Subcutaneous abdominal adipose tissue (tissue), 5 donors: ENCODE results near the gene MEOX2.

ENCODE experiments used
- H3K27ac ChIP-seq: one replicate; pipeline ENCODE4 v1.7.0; 2013; ENCODE audit warnings: low read depth, mild to moderate bottlenecking, inconsistent platforms, low read length, moderate library complexity
- H3K27me3 ChIP-seq, 5 donors: one replicate each; pipeline ENCODE4 v1.7.0; 2013; ENCODE audit warnings: low read length in 5 of 5, inconsistent platforms in 1 of 5; ENCODE audit not compliant: control insufficient read depth in 5 of 5, insufficient read depth in 4 of 5
- H3K36me3 ChIP-seq, 5 donors: one replicate each; pipeline ENCODE4 v1.7.0; 2013; ENCODE audit warnings: low read length in 5 of 5; ENCODE audit not compliant: control insufficient read depth in 5 of 5, insufficient read depth in 5 of 5
- H3K4me1 ChIP-seq, 5 donors: one replicate each; pipeline ENCODE4 v1.7.0; 2013; ENCODE audit warnings: low read length in 5 of 5, mild to moderate bottlenecking in 3 of 5, moderate library complexity in 1 of 5; ENCODE audit not compliant: control insufficient read depth in 5 of 5, insufficient read depth in 5 of 5
- H3K4me3 ChIP-seq, 5 donors: one replicate each; pipeline ENCODE4 v1.7.0; 2013; ENCODE audit warnings: low read length in 5 of 5, low read depth in 1 of 5
- H3K9ac ChIP-seq, 5 donors: one replicate each; pipeline ENCODE4 v1.7.0; 2013; ENCODE audit warnings: low read length in 5 of 5, mild to moderate bottlenecking in 4 of 5, moderate library complexity in 3 of 5
- H3K9me3 ChIP-seq, 5 donors: one replicate each; pipeline ENCODE4 v1.7.0; 2013; ENCODE audit warnings: low read length in 5 of 5; ENCODE audit not compliant: control insufficient read depth in 5 of 5
- donor health status: healthy.
- donor health status: healthy.
- donor health status: healthy.
- donor health status: healthy.
- donor health status: healthy.

Gene MEOX2

DNA sequence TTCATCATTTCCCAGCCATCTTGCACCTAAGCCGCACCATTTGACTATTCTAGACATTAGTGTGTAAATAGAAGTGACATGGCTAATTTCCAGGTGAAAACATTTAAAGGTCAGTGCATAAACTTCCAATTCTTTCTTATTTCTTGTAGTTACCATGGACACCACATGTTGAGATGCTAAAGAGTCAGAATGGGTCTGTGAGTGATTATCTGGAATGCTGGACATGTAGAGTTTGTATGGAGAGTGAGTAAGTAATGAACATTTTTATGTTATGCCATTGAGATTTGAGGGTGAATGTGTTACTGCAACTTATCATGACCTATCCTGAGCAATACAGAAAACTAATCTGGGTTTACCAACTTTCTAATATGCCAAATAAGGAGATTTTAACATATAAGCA, 60.4 kb downstream of the MEOX2 start:
- Histone ChIP-seq H3K4me1 (peaks cover 0 to 14% (median 0%) of the 10 kb centered on the region in 5 donors), H3K4me3 (no peak overlapping the region)

GRCh38 chr7:15625466-15625865, 61.0 kb downstream of the MEOX2 start:
- peaks cover 0 to 17% (median 0%) of the 10 kb centered on the region in 5 donors for H3K4me1 ChIP-seq
- H3K4me3 ChIP-seq: no peak overlapping the region
- H3K27ac ChIP-seq: no peak overlapping the region
- peaks cover 0 to 15% (median 0%) of the 10 kb centered on the region in 5 donors for H3K36me3 ChIP-seq
- H3K9ac ChIP-seq: no peak overlapping the region
- no peaks in the 10 kb centered on the region for H3K27me3 ChIP-seq
- no peaks in the 10 kb centered on the region for H3K9me3 ChIP-seq

More for the DNA sequence above, 60.4 kb downstream of the MEOX2 start:
- peaks cover 0 to 15% (median 0%) of the 10 kb centered on the region in 5 donors for H3K36me3 ChIP-seq
- no peaks in the 10 kb centered on the region for H3K27me3 ChIP-seq
- no peaks in the 10 kb centered on the region for H3K9me3 ChIP-seq
- no peak overlapping the region for H3K27ac ChIP-seq
- H3K9ac ChIP-seq: no peak overlapping the region

DNA sequence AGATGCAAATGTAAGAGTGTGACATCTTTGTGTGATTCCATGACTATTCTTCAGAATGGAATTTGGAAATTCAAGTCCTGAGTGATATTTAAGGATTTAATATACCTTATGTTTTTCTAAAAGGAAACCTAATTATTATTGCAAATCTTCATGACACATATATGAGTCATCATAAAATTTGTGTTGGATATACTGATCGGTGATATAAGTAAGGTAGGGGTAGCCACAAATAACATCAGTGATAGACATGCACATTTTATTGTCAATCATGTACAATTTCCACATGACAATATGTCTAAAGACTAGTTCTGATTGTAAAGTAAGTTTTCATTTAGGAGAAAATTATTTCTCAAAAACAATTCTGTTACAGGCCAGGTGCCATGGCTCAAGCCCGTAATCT, 65.0 kb downstream of the MEOX2 start:
- no peak overlapping the region for H3K4me3 ChIP-seq
- peaks cover 0 to 9% (median 0%) of the 10 kb centered on the region in 5 donors for H3K4me1 ChIP-seq
- H3K9me3 ChIP-seq: no peaks in the 10 kb centered on the region
- H3K27ac ChIP-seq: no peak overlapping the region
- H3K27me3 ChIP-seq: no peaks in the 10 kb centered on the region
- no peak overlapping the region for H3K9ac ChIP-seq
- peaks cover 0 to 15% (median 0%) of the 10 kb centered on the region in 5 donors for H3K36me3 ChIP-seq

DNA sequence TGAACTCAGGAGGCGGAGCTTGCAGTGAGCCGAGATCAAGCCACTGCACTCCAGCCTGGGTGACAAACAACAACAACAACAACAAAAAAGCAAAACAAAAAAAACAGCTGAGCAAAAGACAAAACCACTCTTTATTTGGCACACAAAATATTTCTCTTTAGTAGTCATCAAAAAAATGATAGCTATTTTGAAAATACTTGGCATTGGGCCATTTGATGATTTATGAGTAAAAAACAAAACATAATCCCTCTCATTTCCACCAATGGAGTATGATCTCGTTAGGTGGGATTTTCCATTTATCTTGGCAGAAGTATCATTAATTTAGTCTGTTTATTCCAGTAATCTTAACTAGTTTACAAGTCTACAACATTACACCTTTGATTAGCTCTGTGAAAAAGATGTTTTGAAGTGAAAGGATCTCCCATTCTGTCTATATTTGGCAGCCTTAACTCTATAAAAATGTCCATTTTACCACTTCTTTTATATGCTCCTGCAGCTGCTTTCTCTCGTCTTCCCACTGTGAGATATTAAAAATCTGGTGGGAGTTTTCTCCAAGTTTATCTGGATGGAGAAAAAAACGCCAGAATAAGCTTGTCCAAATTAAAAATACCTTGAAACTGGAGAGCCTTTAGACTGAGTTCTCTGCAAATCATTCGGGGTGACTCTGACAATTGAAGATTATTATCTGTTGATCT, 65.8 kb downstream of the MEOX2 start:
- Histone ChIP-seq H3K9ac (no peak overlapping the region), H3K9me3 (no peaks in the 10 kb centered on the region), H3K27me3 (no peaks in the 10 kb centered on the region), H3K36me3 (peaks cover 0 to 11% (median 0%) of the 10 kb centered on the region in 5 donors), H3K4me3 (no peak overlapping the region), H3K4me1 (peaks cover 0 to 9% (median 0%) of the 10 kb centered on the region in 5 donors), H3K27ac (no peak overlapping the region)

DNA sequence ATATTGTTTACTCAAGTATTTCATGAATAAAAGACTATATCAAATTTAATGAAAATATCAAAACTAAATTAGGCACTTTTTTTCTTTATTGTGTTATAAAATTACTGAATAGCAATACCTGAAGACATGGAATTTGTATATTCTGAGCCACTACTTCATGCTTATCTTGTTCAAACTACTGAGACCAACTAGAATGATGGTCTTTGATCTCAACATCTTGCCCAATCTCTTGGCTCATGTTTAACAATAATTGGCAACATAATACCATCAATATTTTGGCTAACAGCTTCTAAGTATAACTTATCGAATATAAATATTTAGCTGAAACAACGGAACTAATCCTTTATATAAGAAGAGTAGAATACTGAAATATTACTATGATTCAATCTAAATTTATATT, 68.2 kb downstream of the MEOX2 start:
- H3K36me3 ChIP-seq: peaks cover 0 to 4% (median 0%) of the 10 kb centered on the region in 5 donors
- peaks cover 0 to 9% (median 0%) of the 10 kb centered on the region in 5 donors for H3K4me1 ChIP-seq
- no peaks in the 10 kb centered on the region for H3K9me3 ChIP-seq
- no peak overlapping the region for H3K27ac ChIP-seq
- H3K4me3 ChIP-seq: no peak overlapping the region
- no peaks in the 10 kb centered on the region for H3K27me3 ChIP-seq
- no peak overlapping the region for H3K9ac ChIP-seq

GRCh38 chr7:15612205-15612604, 74.3 kb downstream of the MEOX2 start:
- no peaks in the 10 kb centered on the region for H3K27me3 ChIP-seq
- no peak overlapping the region for H3K4me3 ChIP-seq
- no peak overlapping the region for H3K9ac ChIP-seq
- H3K36me3 ChIP-seq: peaks cover 0 to 9% (median 5%) of the 10 kb centered on the region in 5 donors
- no peaks in the 10 kb centered on the region for H3K4me1 ChIP-seq
- peaks cover 0 to 3% (median 0%) of the 10 kb centered on the region in 5 donors for H3K9me3 ChIP-seq
- no peak overlapping the region for H3K27ac ChIP-seq

DNA sequence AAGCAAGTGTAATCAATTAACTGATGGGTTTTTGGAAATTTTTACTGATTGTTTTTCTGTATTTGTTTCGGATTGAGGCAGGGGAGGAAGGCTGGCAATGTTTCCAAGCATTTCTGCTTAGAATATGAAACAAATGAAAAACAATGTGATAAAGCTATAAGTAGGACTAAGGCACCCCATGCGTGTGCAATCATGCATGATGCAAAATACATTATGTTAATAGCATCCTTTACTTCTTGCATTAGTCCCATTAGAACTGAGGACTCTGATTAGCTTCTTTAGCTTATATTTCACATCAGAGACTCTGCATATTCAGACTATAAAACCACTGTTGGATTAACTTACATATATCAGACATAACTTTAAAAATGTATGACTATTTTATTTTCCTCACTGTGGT, 76.0 kb downstream of the MEOX2 start:
- no peaks in the 10 kb centered on the region for H3K4me1 ChIP-seq
- H3K27me3 ChIP-seq: no peaks in the 10 kb centered on the region
- peaks cover 0 to 9% (median 5%) of the 10 kb centered on the region in 5 donors for H3K36me3 ChIP-seq
- H3K9me3 ChIP-seq: peaks cover 0 to 3% (median 0%) of the 10 kb centered on the region in 5 donors
- no peak overlapping the region for H3K27ac ChIP-seq
- no peak overlapping the region for H3K4me3 ChIP-seq
- no peak overlapping the region for H3K9ac ChIP-seq

GRCh38 chr7:15609287-15609686, 77.2 kb downstream of the MEOX2 start:
- Histone ChIP-seq H3K27ac (no peak overlapping the region), H3K9me3 (peaks cover 0 to 3% (median 0%) of the 10 kb centered on the region in 5 donors), H3K36me3 (peaks cover 0 to 9% (median 5%) of the 10 kb centered on the region in 5 donors), H3K4me1 (no peaks in the 10 kb centered on the region), H3K4me3 (no peak overlapping the region), H3K9ac (no peak overlapping the region), H3K27me3 (no peaks in the 10 kb centered on the region)

DNA sequence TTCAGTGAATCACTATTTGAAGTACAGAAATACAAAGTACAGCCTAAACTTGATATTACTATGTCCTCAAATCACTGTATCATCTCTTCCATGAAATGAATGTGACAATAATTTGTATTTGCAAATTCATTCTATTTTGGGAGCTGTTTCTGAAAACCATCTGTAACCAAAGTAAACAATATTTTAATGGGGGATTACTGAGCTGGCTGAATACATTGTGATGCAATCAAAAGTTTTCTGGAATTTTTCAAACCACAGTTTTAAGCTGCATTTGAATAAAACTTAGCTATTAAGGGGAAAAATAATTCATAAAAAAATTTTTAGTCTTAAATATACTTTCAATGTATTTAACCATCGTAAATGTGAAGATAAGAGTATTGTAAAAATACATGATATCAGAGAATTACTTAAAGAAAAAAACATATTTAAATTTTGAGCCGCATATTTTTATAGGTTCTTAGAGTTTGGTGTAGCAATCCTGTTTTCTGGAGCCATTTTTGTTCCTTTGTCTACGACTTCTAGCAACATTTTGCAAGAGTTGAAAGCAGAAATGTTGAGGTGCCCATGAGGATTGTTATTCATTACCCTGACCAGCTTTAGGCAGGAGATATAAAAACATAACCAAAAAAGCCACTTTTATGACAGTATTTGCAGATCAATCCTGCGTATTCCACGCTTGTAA, 78.8 kb downstream of the MEOX2 start:
- Histone ChIP-seq H3K9me3 (peaks cover 0 to 3% (median 0%) of the 10 kb centered on the region in 5 donors), H3K9ac (no peak overlapping the region), H3K27ac (no peak overlapping the region), H3K4me3 (no peak overlapping the region), H3K27me3 (no peaks in the 10 kb centered on the region), H3K36me3 (peaks cover 0 to 9% (median 5%) of the 10 kb centered on the region in 5 donors), H3K4me1 (no peaks in the 10 kb centered on the region)

GRCh38 chr7:15606561-15606960, 79.9 kb downstream of the MEOX2 start:
- Histone ChIP-seq H3K9me3 (peaks cover 0 to 3% (median 0%) of the 10 kb centered on the region in 5 donors), H3K27me3 (no peaks in the 10 kb centered on the region), H3K9ac (no peak overlapping the region), H3K4me1 (no peaks in the 10 kb centered on the region), H3K4me3 (no peak overlapping the region), H3K27ac (no peak overlapping the region), H3K36me3 (peaks cover 0 to 1% (median 0%) of the 10 kb centered on the region in 5 donors)
